Endothelial cell of umbilical vein (primary cell): ENCODE measurements around the gene PNLIP. TPM values are rescaled to one million over a fixed set of nuclear protein-coding genes. Genes with fewer than 3 reads are reported as not detected.

ENCODE experiments used
- BruUV-seq: library from RNA; stranded (reverse); fragments of 400-500 nt; replicated peaks from 2 replicates; lab custom pipeline; 2021; lab: Mats Ljungman, UMichigan
- CTCF ChIA-PET: fragments of 300-600, 350-600 bp; sonication (Branson Sonifier 250); formaldehyde crosslinking; loops from one replicate; lab custom pipeline; 2021; ENCODE audit warnings: antibody characterized with exemption, inconsistent platforms; lab: Charles Lee
- POLR2A ChIA-PET: fragments of 300-600, 350-600 bp; sonication (Branson Sonifier 250); formaldehyde crosslinking; loops from one replicate; lab custom pipeline; 2021; ENCODE audit warnings: antibody characterized with exemption, inconsistent platforms; lab: Charles Lee
- DNase-seq: peaks from one replicate; pipeline ENCODE4 v3.0.0-alpha.2; 2011; ENCODE audit warnings: low read depth, low spot score
- FAIRE-seq: peaks from 2 replicates; lab custom pipeline; 2011; peaks lifted over from hg19 to GRCh38; lab: Jason Lieb, UNC
- H2AFZ ChIP-seq: 2 replicates; pipeline ENCODE4 v1.6.0; 2012; ENCODE audit warnings: low read depth, low read length, control low read depth, inconsistent platforms
- H3K27ac ChIP-seq: 2 replicates; pipeline ENCODE4 v1.5.1; 2011; ENCODE audit warnings: low read depth, mild to moderate bottlenecking, control low read depth, low read length, moderate library complexity; ENCODE audit not compliant: insufficient read depth
- H3K27me3 ChIP-seq, 2 experiments: 2 replicates each; pipeline versions ENCODE4 v1.6.0 to v1.6.1; 2011; ENCODE audit warnings: low read length in 2 of 2, mixed read lengths in 1 of 2; ENCODE audit not compliant: control insufficient read depth in 2 of 2, insufficient read depth in 2 of 2
- H3K36me3 ChIP-seq, 2 experiments: 2 replicates in 1 of 2; 3 replicates in 1 of 2; pipeline ENCODE4 v1.5.1; 2011; ENCODE audit warnings: low read length in 2 of 2, mild to moderate bottlenecking in 1 of 2, moderate library complexity in 1 of 2; ENCODE audit not compliant: control insufficient read depth in 2 of 2, insufficient read depth in 2 of 2; ENCODE audit errors: extremely low read depth in 1 of 2
- H3K4me1 ChIP-seq: 3 replicates; pipeline ENCODE4 v1.5.1; 2011; ENCODE audit warnings: mild to moderate bottlenecking, low read length; ENCODE audit not compliant: control insufficient read depth, insufficient read depth; ENCODE audit errors: extremely low read depth
- H3K4me2 ChIP-seq: 2 replicates; pipeline ENCODE4 v1.6.1; 2011; ENCODE audit warnings: low read length, control low read depth, mixed read lengths; ENCODE audit not compliant: insufficient read depth
- H3K4me3 ChIP-seq, 3 experiments: fragments of 200-600 bp in 1 of 3; sonication (generic), shearing (Covaris generic) in 1 of 3; replicated peaks in 1 of 3; 2 replicates each; pipeline ENCODE4 v1.5.1; 2011 to 2016; ENCODE audit warnings: control low read depth in 3 of 3, low read length in 3 of 3, mild to moderate bottlenecking in 2 of 3, inconsistent platforms in 1 of 3, low read depth in 1 of 3, moderate library complexity in 1 of 3; ENCODE audit not compliant: insufficient read depth in 1 of 3
- H3K79me2 ChIP-seq: 2 replicates; pipeline ENCODE4 v1.6.0; 2012; ENCODE audit warnings: low read length, inconsistent platforms; ENCODE audit not compliant: control insufficient read depth, insufficient read depth
- H3K9ac ChIP-seq: replicated peaks from 2 replicates; pipeline ENCODE3; 2011; ENCODE audit warnings: low read length, control low read depth; ENCODE audit not compliant: insufficient read depth; ENCODE audit errors: extremely low read depth
- H3K9me1 ChIP-seq: replicated peaks from 3 replicates; pipeline ENCODE4 v1.6.0; 2011; ENCODE audit warnings: mild to moderate bottlenecking, low read length; ENCODE audit not compliant: control insufficient read depth, insufficient read depth; ENCODE audit errors: extremely low read depth
- H3K9me3 ChIP-seq: replicated peaks from 2 replicates; pipeline ENCODE4 v1.5.1; 2012; ENCODE audit warnings: low read length, inconsistent platforms; ENCODE audit not compliant: control insufficient read depth, insufficient read depth
- H4K20me1 ChIP-seq: replicated peaks from 2 replicates; pipeline ENCODE3; 2011; ENCODE audit warnings: mild to moderate bottlenecking, low read length; ENCODE audit not compliant: control insufficient read depth, insufficient read depth; ENCODE audit errors: extremely low read depth
- EZH2 ChIP-seq: IDR thresholded peaks from 2 replicates; pipeline ENCODE4 v1.6.1; 2012; ENCODE audit warnings: borderline replicate concordance, low read depth, mild to moderate bottlenecking, moderate library complexity, low read length, inconsistent platforms; ENCODE audit not compliant: severe bottlenecking
- FOS ChIP-seq: IDR thresholded peaks from 2 replicates; pipeline ENCODE4 v1.6.1; 2011; ENCODE audit warnings: mild to moderate bottlenecking, low read length, moderate library complexity, borderline replicate concordance; ENCODE audit not compliant: insufficient read depth
- GATA2 ChIP-seq: IDR thresholded peaks from 2 replicates; pipeline ENCODE4 v1.7.0; 2011; ENCODE audit warnings: low read depth, mild to moderate bottlenecking, moderate library complexity, mixed read lengths, low read length; ENCODE audit not compliant: insufficient read length, insufficient read depth
- JUN ChIP-seq: IDR thresholded peaks from 2 replicates; pipeline ENCODE4 v1.6.1; 2011; ENCODE audit warnings: borderline replicate concordance, low read depth; ENCODE audit not compliant: insufficient read length, insufficient read depth
- MYC ChIP-seq: IDR thresholded peaks from one replicate; pipeline ENCODE4 v1.6.1; 2011; ENCODE audit warnings: mild to moderate bottlenecking, low read depth, low read length
- POLR2A ChIP-seq: IDR thresholded peaks from 2 replicates; pipeline ENCODE4 v1.6.1; 2012; ENCODE audit warnings: low read depth, mild to moderate bottlenecking, control low read depth, low read length
- POLR2AphosphoS5 ChIP-seq: IDR thresholded peaks from 2 replicates; pipeline ENCODE4 v1.6.1; 2012; ENCODE audit warnings: low read depth, mild to moderate bottlenecking, control low read depth, low read length, moderate library complexity; ENCODE audit not compliant: insufficient read depth
- dilution Hi-C: fragments of 300-500 bp; cut with MboI; formaldehyde crosslinking; loops from one replicate; pipeline ENCODE4 v1.15.0; 2019; ENCODE audit warnings: low sequenced_read_pairs; ENCODE audit not compliant: extremely low pct_ligation_motif_present
- intact Hi-C: fragments of 100-400 bp; cut with micrococcal nuclease; formaldehyde crosslinking; loops from one replicate; pipeline ENCODE4 v1.10.0; 2022
- polyA plus RNA-seq, 4 experiments: library from polyadenylated mRNA; depleted of rRNA in 3 of 4; stranded (reverse) in 3 of 4; unstranded in 1 of 4; fragments of >200 nt; gene quantifications; 2 replicates each; pipeline versions ENCODE4 v1.2.1 to v1.2.3, GENCODE V29; 2011 to 2012; ENCODE audit warnings: missing spikeins in 1 of 4
- total RNA-seq: library from RNA; stranded (reverse); gene quantifications from 2 replicates; pipeline ENCODE4 v1.2.3, GENCODE V29; 2021
- TF ChIP-seq, protein P1 (sequence below): IDR thresholded peaks from 2 replicates; pipeline ENCODE4 v1.6.1; 2011; ENCODE audit not compliant: insufficient read depth, insufficient read length
- TF ChIP-seq, protein P2 (sequence below), 2 donors: IDR thresholded peaks; 1 replicate in 1 of 2; 2 replicates in 1 of 2; pipeline ENCODE4 v1.5.1; 2011; ENCODE audit warnings: low read length in 2 of 2, mild to moderate bottlenecking in 2 of 2, moderate library complexity in 2 of 2, control low read depth in 1 of 2, inconsistent platforms in 1 of 2, low read depth in 1 of 2; ENCODE audit not compliant: insufficient read depth in 1 of 2; ENCODE audit errors: extremely low read depth in 1 of 2

The PNLIP gene
- total and polyA plus RNA-seq, 2 donors (not counting 3 experiments of a cell fraction or from before 2014, with no cell fraction given), result not detected

DNA sequence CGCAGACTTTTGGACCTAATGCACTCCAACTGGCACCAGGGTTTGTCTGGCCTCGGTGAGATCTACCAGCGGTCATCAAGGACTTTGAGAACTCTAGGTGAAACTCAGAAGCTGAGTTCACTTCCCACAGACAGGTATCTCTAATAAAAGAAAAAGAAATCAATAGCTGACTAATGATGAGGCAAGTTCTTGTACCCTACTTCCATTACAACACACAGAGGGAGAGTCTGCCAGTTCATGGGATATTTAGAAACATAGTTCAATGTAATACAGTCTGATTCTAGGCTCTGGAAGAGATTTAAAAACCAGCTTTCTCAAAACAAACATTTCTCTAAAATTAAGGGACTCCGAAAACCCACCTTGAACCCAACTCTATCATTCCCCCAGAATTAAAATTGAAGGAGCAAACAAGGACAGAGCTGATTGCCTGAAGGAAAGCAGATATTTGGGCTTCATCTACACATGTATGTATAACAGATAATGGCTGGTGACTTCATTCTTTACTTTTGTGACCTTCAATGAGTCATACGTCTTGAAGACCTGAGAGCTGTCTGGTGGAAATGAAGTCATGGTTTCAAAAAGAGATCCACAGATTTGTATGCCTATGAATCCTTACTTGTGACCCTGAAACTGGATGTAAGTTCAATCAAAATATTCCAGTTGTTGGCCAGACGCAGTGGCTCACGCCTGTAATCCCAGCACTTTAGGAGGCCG is 42.3 kb downstream of the PNLIP start:
- no peak for FAIRE-seq
- H2AFZ ChIP-seq, result no peak overlapping the region
- H3K27ac ChIP-seq, result no peak overlapping the region
- no TSS peak for BruUV-seq
- TF ChIP-seq JUN, result peak; percentile 22
- TF ChIP-seq POLR2AphosphoS5, result no peak
- TF ChIP-seq, protein P1, sequence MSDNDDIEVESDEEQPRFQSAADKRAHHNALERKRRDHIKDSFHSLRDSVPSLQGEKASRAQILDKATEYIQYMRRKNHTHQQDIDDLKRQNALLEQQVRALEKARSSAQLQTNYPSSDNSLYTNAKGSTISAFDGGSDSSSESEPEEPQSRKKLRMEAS, result no peak
- intact Hi-C loops, result no loop called here
- H3K9ac ChIP-seq, result no peak overlapping the region
- no peaks in the 10 kb centered on the region for H3K9me1 ChIP-seq
- H4K20me1 ChIP-seq, result no peaks in the 10 kb centered on the region
- no peaks in the 10 kb centered on the region for H3K27me3 ChIP-seq
- no peak for DNase-seq
- H3K9me3 ChIP-seq, result no peaks in the 10 kb centered on the region
- H3K4me1 ChIP-seq, result no peaks in the 10 kb centered on the region
- dilution Hi-C loops, result no loop called here
- no peaks in the 10 kb centered on the region for H3K79me2 ChIP-seq
- POLR2A ChIA-PET, result no interaction called here
- CTCF ChIA-PET, result no interaction called here
- H3K4me2 ChIP-seq, result no peak overlapping the region
- H3K36me3 ChIP-seq, result no peaks in the 10 kb centered on the region
- H3K4me3 ChIP-seq, result no peak overlapping the region

DNA sequence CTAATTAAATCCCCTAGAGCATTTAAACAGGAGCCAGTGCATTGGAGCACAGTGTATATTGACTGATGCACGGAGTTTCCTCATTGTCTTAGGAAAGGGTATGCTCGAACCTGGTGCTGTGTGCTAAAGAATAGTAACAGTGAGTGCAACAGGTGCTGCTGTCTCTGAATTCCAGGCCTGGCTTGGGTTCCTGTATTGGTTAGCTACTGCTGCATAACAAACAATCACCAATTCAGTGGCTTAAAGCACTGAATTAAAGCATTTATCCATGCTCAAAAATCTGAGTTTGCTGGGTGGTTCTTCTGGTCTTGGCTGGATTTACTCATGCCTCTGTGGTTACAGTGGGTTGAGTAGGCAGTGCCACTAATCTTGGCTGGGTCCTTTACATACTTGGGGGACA is 43.3 kb downstream of the PNLIP start:
- H3K9me1 ChIP-seq, result no peaks in the 10 kb centered on the region
- H3K27me3 ChIP-seq, result no peaks in the 10 kb centered on the region
- no peak overlapping the region for H3K4me2 ChIP-seq
- H3K9me3 ChIP-seq, result no peaks in the 10 kb centered on the region
- no peak for DNase-seq
- no peak overlapping the region for H3K9ac ChIP-seq
- no peak overlapping the region for H2AFZ ChIP-seq
- H4K20me1 ChIP-seq, result no peaks in the 10 kb centered on the region
- no peaks in the 10 kb centered on the region for H3K79me2 ChIP-seq
- no peaks in the 10 kb centered on the region for H3K4me1 ChIP-seq
- no peaks in the 10 kb centered on the region for H3K36me3 ChIP-seq
- FAIRE-seq, result no peak
- intact Hi-C loops, result no loop called here
- ChIA-PET CTCF (no interaction called here), POLR2A (no interaction called here)
- no TSS peak for BruUV-seq
- no peak overlapping the region for H3K4me3 ChIP-seq
- no peak overlapping the region for H3K27ac ChIP-seq
- TF ChIP-seq GATA2 (no peak), POLR2A (no peak), POLR2AphosphoS5 (no peak), JUN (no peak), MYC (no peak), EZH2 (no peak), FOS (no peak)
- TF ChIP-seq, protein P2, sequence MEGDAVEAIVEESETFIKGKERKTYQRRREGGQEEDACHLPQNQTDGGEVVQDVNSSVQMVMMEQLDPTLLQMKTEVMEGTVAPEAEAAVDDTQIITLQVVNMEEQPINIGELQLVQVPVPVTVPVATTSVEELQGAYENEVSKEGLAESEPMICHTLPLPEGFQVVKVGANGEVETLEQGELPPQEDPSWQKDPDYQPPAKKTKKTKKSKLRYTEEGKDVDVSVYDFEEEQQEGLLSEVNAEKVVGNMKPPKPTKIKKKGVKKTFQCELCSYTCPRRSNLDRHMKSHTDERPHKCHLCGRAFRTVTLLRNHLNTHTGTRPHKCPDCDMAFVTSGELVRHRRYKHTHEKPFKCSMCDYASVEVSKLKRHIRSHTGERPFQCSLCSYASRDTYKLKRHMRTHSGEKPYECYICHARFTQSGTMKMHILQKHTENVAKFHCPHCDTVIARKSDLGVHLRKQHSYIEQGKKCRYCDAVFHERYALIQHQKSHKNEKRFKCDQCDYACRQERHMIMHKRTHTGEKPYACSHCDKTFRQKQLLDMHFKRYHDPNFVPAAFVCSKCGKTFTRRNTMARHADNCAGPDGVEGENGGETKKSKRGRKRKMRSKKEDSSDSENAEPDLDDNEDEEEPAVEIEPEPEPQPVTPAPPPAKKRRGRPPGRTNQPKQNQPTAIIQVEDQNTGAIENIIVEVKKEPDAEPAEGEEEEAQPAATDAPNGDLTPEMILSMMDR (IDR thresholded peaks at IDR 0.05; ENCODE audit: extremely low read depth in 1 of 2, insufficient read depth in 1 of 2, low read depth in 1 of 2, low read length in 2 of 2), result no peak
- TF ChIP-seq, protein P1, result no peak
- dilution Hi-C loops, result no loop called here
